ENCODE data around the gene HES3.

HES3 gene

GRCh38 chr1:6259491-6260362, 15.7 kb downstream of the HES3 start:
- DNase-seq = peak in 8 of 10 donors; percentile 41 to 93 (median 52)
- intact Hi-C loops (cut with DNase I) = no loop called here

- DNase-seq = no peak
- intact Hi-C loops (cut with DNase I) = no loop called here
Measured at GRCh38 chr1:6260433-6260934, 16.5 kb downstream of the HES3 start.

GRCh38 chr1:6260961-6261614, 17.1 kb downstream of the HES3 start, which contains the start of gene GPR153:
GPR153 (minus strand) TSS chr1:6261098; CDS start chr1:6254905, 6,193 bp downstream.
- DNase-seq = no peak
- intact Hi-C loops (cut with DNase I) = no loop called here

- intact Hi-C loops (cut with DNase I) = no loop called here
- no peak for DNase-seq
Measured at GRCh38 chr1:6261615-6261995, 17.6 kb downstream of the HES3 start.

- DNase-seq = no peak
- intact Hi-C loops (cut with DNase I) = no loop called here
Measured at GRCh38 chr1:6262555-6263420, 18.8 kb downstream of the HES3 start.

- no peak for DNase-seq
- intact Hi-C loops (cut with DNase I) = no loop called here
Measured at GRCh38 chr1:6263716-6264115, 19.7 kb downstream of the HES3 start.

- no peak for DNase-seq
- intact Hi-C loops (cut with DNase I) = no loop called here
Measured at GRCh38 chr1:6265151-6265550, 21.2 kb downstream of the HES3 start.

GRCh38 chr1:6266641-6267040, 22.7 kb downstream of the HES3 start:
- intact Hi-C loops (cut with DNase I) = no loop called here
- DNase-seq = no peak

- DNase-seq = peak in 1 of 10 donors; percentile 62
Measured at GRCh38 chr1:6267686-6268322, 23.8 kb downstream of the HES3 start.

GRCh38 chr1:6268415-6268814, 24.4 kb downstream of the HES3 start:
- no peak for DNase-seq
- intact Hi-C loops (cut with DNase I) = no loop called here

More at GRCh38 chr1:6267686-6268322, 23.8 kb downstream of the HES3 start:
- intact Hi-C loops (cut with DNase I) = no loop called here

- DNase-seq = no peak
- intact Hi-C loops (cut with DNase I) = no loop called here
Measured at GRCh38 chr1:6269296-6269695, 25.3 kb downstream of the HES3 start.

- intact Hi-C loops (cut with DNase I) = no loop called here
- peak in 6 of 10 donors; percentile 42 to 92 (median 65) for DNase-seq
Measured at GRCh38 chr1:6269720-6270400, 25.9 kb downstream of the HES3 start.

GRCh38 chr1:6270401-6270800, 26.4 kb downstream of the HES3 start:
- intact Hi-C loops (cut with DNase I) = no loop called here
- no peak for DNase-seq

GRCh38 chr1:6271006-6271405, 27.0 kb downstream of the HES3 start:
- intact Hi-C loops (cut with DNase I) = no loop called here
- DNase-seq = no peak

GRCh38 chr1:6271554-6271953, 27.6 kb downstream of the HES3 start:
- DNase-seq = no peak
- intact Hi-C loops (cut with DNase I) = no loop called here

- DNase-seq = no peak
- intact Hi-C loops (cut with DNase I) = no loop called here
Measured at GRCh38 chr1:6272452-6272851, 28.5 kb downstream of the HES3 start.

- intact Hi-C loops (cut with DNase I) = no loop called here
- no peak for DNase-seq
Measured at GRCh38 chr1:6272868-6273267, 28.9 kb downstream of the HES3 start.

- peak in 9 of 10 donors; percentile 55 to 93 (median 67) for DNase-seq
- intact Hi-C loops (cut with DNase I) = no loop called here
Measured at GRCh38 chr1:6273380-6273891, 29.5 kb downstream of the HES3 start.

- peak in 1 of 10 donors; percentile 45 for DNase-seq
- intact Hi-C loops (cut with DNase I) = no loop called here
Measured at GRCh38 chr1:6274102-6274501, 30.1 kb downstream of the HES3 start.
